GM21529 (cell line): ENCODE measurements around the gene TFDP2.
"Not testable (repeated sequence)": the region's sequence is repeated elsewhere in the genome, so short reads cannot be mapped to it uniquely, and the experiment has no call there.

Source experiments
- ATAC-seq: cut with Tn5 transposase; IDR thresholded peaks from one replicate; pipeline ENCODE4 v1.9.1; 2021; ENCODE audit not compliant: unreplicated experiment

The TFDP2 gene

DNA sequence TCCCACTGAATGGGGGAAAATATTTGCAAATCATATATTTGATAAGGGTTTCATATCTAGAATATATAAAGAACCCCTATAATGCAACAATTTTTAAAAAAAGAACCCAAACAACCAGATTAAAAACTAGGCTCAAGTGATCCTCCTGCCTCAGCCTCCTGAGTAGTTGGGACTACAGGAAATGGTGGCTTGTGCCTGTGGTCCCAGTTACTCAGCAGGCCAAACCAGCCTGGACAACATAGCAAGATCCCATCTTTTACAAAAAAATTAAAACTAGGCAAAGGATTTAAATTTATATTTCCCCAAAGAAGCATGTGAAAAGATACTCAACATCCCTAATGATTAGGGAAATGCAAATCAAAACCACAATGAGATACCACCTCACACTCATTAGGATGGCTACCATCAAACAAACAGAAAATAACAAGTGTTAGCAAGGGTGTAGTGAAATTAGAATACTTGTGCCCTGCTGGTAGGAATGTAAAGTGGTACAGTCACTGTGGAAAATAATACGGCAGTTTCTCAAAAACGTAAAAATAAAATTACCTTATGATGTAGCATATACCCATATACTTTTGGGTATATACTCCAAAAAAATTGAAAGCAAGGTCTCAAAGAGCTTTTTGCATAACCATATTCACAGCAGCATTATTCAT, 19.7 kb downstream of the TFDP2 start:
- no peak for ATAC-seq

DNA sequence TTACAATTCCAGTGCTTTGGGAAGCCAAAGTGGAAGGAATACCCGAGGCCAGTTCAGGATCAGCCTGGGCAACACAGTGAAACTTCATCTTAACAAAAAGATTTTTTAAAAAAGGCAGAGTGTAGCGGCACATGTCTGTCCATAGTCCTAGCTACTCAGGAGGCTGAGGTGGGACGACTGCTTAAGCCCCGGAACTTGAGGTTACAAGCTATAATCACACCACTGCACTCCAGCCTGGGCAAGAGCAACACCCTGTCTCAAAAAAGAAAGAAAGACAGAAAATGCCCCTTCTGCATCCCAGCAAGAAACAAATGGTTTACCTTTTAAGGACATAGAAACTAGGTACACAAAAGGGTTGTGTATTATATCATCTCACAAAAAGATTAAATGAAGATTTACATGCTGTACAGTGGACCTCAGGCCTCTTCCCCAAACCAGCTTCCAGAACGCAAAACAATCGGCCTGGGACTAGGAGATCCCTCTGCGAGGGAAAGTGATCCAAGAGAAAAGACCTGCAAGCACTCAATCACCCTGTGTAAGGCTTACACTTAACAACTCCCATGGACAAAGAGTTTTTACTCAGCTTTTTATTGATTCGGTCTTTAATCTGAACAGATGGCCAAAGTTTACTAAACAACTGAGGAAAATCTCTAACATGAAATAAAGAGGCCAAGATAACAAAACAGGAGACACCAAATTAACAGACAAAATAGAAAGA, 21.2 kb downstream of the TFDP2 start:
- ATAC-seq: no peak

GRCh38 chr3:142124243-142124642, 25.1 kb downstream of the TFDP2 start:
- no peak for ATAC-seq

GRCh38 chr3:142120707-142121106, 28.6 kb downstream of the TFDP2 start:
- no peak for ATAC-seq

- ATAC-seq: no peak
These were observed 30.4 kb downstream of the TFDP2 start for GRCh38 chr3:142118911-142119310.

- ATAC-seq: no peak
These were observed 32.1 kb downstream of the TFDP2 start for GRCh38 chr3:142117056-142117851.

GRCh38 chr3:142115867-142116668, 33.3 kb downstream of the TFDP2 start:
- no peak for ATAC-seq

DNA sequence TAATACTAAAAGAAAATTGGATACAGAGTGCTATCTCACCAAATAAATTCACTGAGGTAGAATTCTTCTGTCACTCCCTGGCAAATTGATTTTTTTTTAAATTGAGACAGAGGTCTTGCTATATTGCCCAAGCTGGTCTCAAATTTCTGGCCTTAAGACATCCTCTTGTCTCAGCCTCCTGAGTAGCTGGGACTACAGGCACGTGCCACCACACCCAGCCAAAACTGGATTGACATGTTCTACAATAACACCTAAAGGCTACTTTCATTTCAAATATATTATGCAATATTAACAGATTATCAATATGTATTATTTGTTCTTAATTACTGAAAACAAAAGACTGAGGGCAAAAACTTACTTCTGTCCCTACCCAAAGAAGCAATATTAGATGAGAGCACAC, 36.7 kb downstream of the TFDP2 start:
- ATAC-seq: no peak

DNA sequence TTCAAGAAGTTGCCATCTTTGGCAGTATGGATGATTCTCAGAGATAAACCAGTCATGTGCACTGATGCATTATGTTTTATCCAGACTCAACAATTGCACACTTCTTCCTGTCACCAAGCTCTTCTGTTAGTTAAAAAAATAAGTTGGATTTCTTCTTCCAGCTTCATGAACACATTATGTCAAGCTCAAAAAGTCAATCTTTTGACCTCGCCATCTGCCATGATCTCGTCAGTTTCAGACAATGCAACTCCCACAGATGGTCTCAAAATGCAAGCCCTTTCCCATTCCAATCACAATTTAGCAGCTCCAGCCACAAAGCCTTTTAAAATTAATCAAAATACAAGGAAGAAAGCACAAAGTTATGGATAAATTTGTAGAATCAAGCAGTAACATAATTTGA, 42.8 kb downstream of the TFDP2 start:
- ATAC-seq: no peak

DNA sequence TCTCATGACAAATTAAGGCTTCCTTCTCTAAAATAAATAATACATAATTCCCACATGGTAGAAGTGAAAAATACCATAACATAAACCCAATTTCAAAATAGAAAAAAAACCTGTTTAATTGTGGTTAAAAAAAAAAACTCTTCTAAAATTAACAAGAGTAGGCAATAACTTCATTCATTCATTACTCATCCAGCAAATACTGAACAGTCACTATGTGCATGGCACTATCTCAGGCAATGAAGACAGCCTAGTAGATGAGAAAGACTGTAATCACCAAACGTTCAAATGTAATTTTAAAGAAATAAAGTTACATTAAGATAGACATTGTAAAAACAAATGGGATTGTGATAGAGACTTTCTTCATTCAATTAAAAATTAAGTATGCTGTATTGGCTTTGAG, 43.4 kb downstream of the TFDP2 start:
- no peak for ATAC-seq

- ATAC-seq: no peak
These were observed 44.6 kb downstream of the TFDP2 start for GRCh38 chr3:142104763-142105162.

- no peak for ATAC-seq
These were observed 50.4 kb downstream of the TFDP2 start for GRCh38 chr3:142098964-142099363.

- ATAC-seq: no peak
These were observed 52.1 kb downstream of the TFDP2 start for GRCh38 chr3:142097099-142097843.

DNA sequence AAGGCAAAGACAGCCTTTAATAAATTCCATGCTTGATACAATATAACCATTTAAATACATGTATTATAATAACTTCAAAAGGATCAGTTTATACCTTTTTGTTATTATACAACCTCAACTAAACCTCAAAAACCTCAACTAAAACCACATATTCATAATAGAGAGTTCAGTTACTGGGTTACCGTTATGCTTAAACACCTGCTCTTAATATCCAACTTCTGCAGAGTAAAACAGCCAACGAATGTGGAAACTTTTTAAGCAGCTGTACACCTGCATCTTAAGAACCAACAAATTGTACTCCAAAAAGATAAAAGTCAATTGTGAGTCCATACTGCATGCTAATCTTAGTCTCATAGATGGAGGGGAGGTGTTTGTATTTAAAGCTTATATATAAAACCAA, 53.5 kb downstream of the TFDP2 start:
- ATAC-seq: no peak

DNA sequence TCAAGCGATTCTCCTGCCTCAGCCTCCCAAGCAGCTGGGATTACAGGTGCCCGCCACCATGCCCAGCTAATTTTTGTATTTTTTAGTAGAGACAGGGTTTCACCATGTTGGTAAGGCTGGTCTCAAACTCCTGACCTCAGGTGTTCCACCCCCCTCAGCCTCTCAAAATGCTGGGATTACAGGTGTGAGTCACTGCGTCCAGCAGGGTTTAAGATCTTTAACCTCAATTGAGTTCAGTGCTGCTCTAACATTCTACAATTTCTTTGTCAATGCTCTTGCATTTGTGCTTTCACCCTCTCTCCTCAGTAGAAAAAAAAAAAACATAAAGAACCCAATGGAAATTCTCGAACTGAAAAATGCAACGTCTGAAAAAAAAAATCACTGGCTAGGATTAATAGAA, 60.4 kb downstream of the TFDP2 start:
- not testable (repeated sequence) for ATAC-seq

- no peak for ATAC-seq
These were observed 60.8 kb downstream of the TFDP2 start for GRCh38 chr3:142088522-142088921.

DNA sequence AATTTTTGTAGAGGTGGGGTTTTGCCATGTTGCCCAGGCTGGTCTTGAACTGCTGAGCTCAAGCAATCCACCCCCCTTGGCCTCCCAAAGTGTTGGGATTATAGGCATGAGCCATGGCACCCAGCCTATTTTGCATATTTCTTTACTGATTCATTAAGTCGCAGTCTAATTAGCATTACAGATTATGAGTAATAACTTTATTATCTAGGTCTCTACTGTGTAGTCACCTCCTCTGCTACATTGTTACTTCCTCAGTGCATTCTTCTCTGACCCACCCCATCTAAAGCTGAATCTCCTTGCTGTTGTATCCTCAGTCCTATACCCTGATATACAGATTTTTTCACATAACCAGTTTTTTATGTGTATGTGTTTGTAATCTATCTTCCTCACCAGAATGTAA, 61.7 kb downstream of the TFDP2 start:
- no peak for ATAC-seq

- ATAC-seq: no peak
These were observed 62.7 kb downstream of the TFDP2 start for GRCh38 chr3:142086581-142087090.

DNA sequence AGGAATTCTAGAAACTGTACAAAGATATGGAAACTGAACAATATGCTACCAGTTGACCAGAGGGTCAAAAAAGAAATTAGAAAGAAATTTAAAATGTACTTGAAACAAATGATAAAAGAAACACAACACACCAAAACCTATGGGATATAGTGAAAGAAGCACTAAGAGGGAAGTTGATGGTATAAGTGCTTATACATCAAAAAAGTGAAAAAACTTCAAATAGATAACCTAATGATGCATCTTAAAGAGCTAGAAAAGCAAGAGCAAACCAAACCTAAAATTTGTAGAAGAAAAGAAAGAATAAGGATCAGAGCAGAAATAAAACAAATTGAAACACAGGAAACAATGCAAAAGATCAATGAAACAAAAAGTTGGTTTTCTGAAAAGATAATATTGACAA, 68.2 kb downstream of the TFDP2 start:
- no peak for ATAC-seq

DNA sequence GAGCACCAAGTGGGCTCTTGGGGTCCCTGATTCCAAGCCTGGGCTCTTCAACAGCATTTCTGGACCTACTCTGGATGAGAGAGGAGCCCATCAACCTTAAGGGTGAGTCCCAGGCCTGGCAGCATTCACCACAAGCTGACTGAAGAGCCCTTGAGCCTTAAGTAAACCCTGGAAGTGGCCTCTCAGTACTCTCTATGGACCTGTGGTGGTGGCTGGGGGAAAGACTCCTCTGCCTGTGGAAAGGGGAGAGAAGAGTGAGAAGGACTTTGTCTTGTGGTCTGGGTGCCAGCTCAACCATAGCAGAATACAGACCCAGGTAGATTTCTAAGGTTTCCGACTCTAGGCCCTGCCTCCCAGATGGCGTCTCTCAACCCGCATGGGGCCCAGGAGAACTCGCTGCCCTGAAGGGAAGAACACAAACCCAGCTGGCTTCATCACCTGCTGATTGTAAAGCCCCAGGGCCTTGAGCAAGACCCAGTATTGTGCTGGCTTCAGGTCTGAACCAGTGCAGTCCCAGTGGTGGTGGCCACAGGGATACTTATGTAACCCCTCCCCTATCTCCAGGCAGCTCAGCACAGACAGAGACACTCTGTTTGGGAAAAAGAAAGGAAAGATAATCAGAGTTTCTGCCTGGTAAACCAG, 71.4 kb downstream of the TFDP2 start:
- no peak for ATAC-seq
